Caco-2 (cell line): Measurements from ENCODE around the gene SIDT1. TPM values are rescaled to one million over a fixed set of nuclear protein-coding genes. Genes with fewer than 3 reads are reported as not detected.

Source experiments
- BruUV-seq: library from RNA; stranded (reverse); fragments of 400-500 nt; replicated peaks from 2 replicates; lab custom pipeline; 2021; lab: Mats Ljungman, UMichigan
- CTCF ChIA-PET: fragments of 300-600 bp; sonication (Branson Sonifier 250); formaldehyde crosslinking; loops from one replicate; lab custom pipeline; 2022; ENCODE audit warnings: antibody characterized with exemption; lab: Charles Lee
- POLR2A ChIA-PET: fragments of 300-600 bp; sonication (Branson Sonifier 250); formaldehyde crosslinking; loops from one replicate; lab custom pipeline; 2022; ENCODE audit warnings: antibody characterized with exemption; lab: Charles Lee
- DNase-seq, 2 experiments: peaks; one replicate each; pipeline versions ENCODE4 v3.0.0 to v3.0.0-alpha.2; 2020 to 2022
- H3K27me3 ChIP-seq: replicated peaks from 2 replicates; pipeline ENCODE4 v1.6.0; 2011; ENCODE audit warnings: low read length; ENCODE audit not compliant: control insufficient read depth, insufficient read depth
- H3K36me3 ChIP-seq: 2 replicates; pipeline ENCODE4 v1.5.1; 2011; ENCODE audit warnings: low read length; ENCODE audit not compliant: control insufficient read depth, insufficient read depth
- H3K4me1 ChIP-seq: fragments of 250-450 bp; sonication (Bioruptor Pico); 2 replicates; pipeline ENCODE4 v1.5.1; 2020; ENCODE audit warnings: mild to moderate bottlenecking
- H3K4me3 ChIP-seq: 2 replicates; pipeline ENCODE4 v1.5.1; 2011; ENCODE audit warnings: low read depth, mild to moderate bottlenecking, control low read depth, low read length
- H3K9me3 ChIP-seq: fragments of 250-450 bp; sonication (Bioruptor Pico); 2 replicates; pipeline ENCODE4 v1.5.1; 2020; ENCODE audit warnings: mild to moderate bottlenecking, moderate library complexity
- H3K27ac Mint-ChIP-seq: one replicate; pipeline ENCODE4 v1.8.0; 2022; ENCODE audit warnings: mixed read lengths; ENCODE audit not compliant: unreplicated experiment
- H3K27me3 Mint-ChIP-seq: one replicate; pipeline ENCODE4 v1.8.0; 2022; ENCODE audit warnings: mixed read lengths; ENCODE audit not compliant: insufficient read depth, unreplicated experiment
- H3K36me3 Mint-ChIP-seq: one replicate; pipeline ENCODE4 v1.8.0; 2022; ENCODE audit warnings: mild to moderate bottlenecking, mixed read lengths; ENCODE audit not compliant: insufficient read depth, unreplicated experiment
- H3K4me1 Mint-ChIP-seq: one replicate; pipeline ENCODE4 v1.8.0; 2022; ENCODE audit warnings: low read depth, mixed read lengths; ENCODE audit not compliant: unreplicated experiment
- H3K4me3 Mint-ChIP-seq: one replicate; pipeline ENCODE4 v1.8.0; 2022; ENCODE audit warnings: mild to moderate bottlenecking, moderate library complexity, mixed read lengths; ENCODE audit not compliant: unreplicated experiment
- H3K9me3 Mint-ChIP-seq: one replicate; pipeline ENCODE4 v1.8.0; 2022; ENCODE audit warnings: mixed read lengths; ENCODE audit not compliant: unreplicated experiment
- CTCF ChIP-seq, 2 experiments: fragments of 200-600 bp in 1 of 2; IDR thresholded peaks; 1 replicate in 1 of 2; 2 replicates in 1 of 2; pipeline versions ENCODE4 v1.5.1 to v1.8.0; 2011 to 2022; ENCODE audit warnings: antibody characterized with exemption in 1 of 2, control low read depth in 1 of 2, inconsistent platforms in 1 of 2, low read depth in 1 of 2, low read length in 1 of 2, mild to moderate bottlenecking in 1 of 2, moderate library complexity in 1 of 2; ENCODE audit not compliant: insufficient read depth in 1 of 2, severe bottlenecking in 1 of 2, unreplicated experiment in 1 of 2
- intact Hi-C: fragments of 100-400 bp; cut with micrococcal nuclease; formaldehyde crosslinking; loops from one replicate; pipeline ENCODE4 v1.10.0; 2022; ENCODE audit not compliant: unreplicated experiment
- total RNA-seq: library from RNA; stranded (reverse); gene quantifications from 2 replicates; pipeline ENCODE4 v1.2.3, GENCODE V29; 2022

Gene SIDT1
- total RNA-seq, 1 experiment from 2014 or later = 0.84 TPM

GRCh38 chr3:113573728-113574127 lies 41.4 kb downstream of the SIDT1 start:
- POLR2A ChIA-PET = no interaction called here

GRCh38 chr3:113574213-113574612 lies 41.9 kb downstream of the SIDT1 start:
- H3K36me3 ChIP-seq = no peaks in the 10 kb centered on the region
- ChIA-PET POLR2A (no interaction called here), CTCF (interaction anchor here (0.5 to 0.8 kb wide), 2 partner anchors 17 to 773 kb away, joined by 3 to 5 read pairs; no protein-coding TSS in a partner anchor)
- H3K9me3 Mint-ChIP-seq = no peaks in the 10 kb centered on the region
- intact Hi-C loops = loop anchor here (1.0 kb wide), 1 partner anchor 17 kb away; no protein-coding TSS in a partner anchor
- H3K9me3 ChIP-seq = no peaks in the 10 kb centered on the region
- peaks cover 32% of the 10 kb centered on the region for H3K4me1 Mint-ChIP-seq
- no peaks in the 10 kb centered on the region for H3K27me3 ChIP-seq
- H3K27me3 Mint-ChIP-seq = no peaks in the 10 kb centered on the region
- peak overlapping the region; percentile 58 for H3K27ac Mint-ChIP-seq
- BruUV-seq = no TSS peak
- no peak for TF ChIP-seq CTCF (IDR thresholded peaks at IDR 0.05; ENCODE audit: insufficient read depth in 1 of 2, low read depth in 1 of 2, low read length in 1 of 2, severe bottlenecking in 1 of 2, unreplicated experiment in 1 of 2)
- peaks cover 26% of the 10 kb centered on the region for H3K4me1 ChIP-seq
- peak overlapping the region; percentile 46 for H3K4me3 Mint-ChIP-seq
- H3K36me3 Mint-ChIP-seq = no peaks in the 10 kb centered on the region
- DNase-seq = no peak
- no peak overlapping the region for H3K4me3 ChIP-seq

More at GRCh38 chr3:113573728-113574127, 41.4 kb downstream of the SIDT1 start:
- peak overlapping the region; percentile 46 for H3K4me3 Mint-ChIP-seq
- Histone ChIP-seq H3K9me3 (no peaks in the 10 kb centered on the region), H3K36me3 (no peaks in the 10 kb centered on the region), H3K27me3 (no peaks in the 10 kb centered on the region), H3K4me3 (no peak overlapping the region), H3K4me1 (peaks cover 26% of the 10 kb centered on the region)
- intact Hi-C loops = loop anchor here (1.0 kb wide), 1 partner anchor 16 kb away; no protein-coding TSS in a partner anchor
- no peak for TF ChIP-seq CTCF (IDR thresholded peaks at IDR 0.05; ENCODE audit: insufficient read depth in 1 of 2, low read depth in 1 of 2, low read length in 1 of 2, severe bottlenecking in 1 of 2, unreplicated experiment in 1 of 2)
- peak overlapping the region; percentile 58 for H3K27ac Mint-ChIP-seq
- CTCF ChIA-PET = interaction anchor here (0.5 kb wide), 1 partner anchor 773 kb away, joined by 5 read pairs; no protein-coding TSS in a partner anchor
- peaks cover 32% of the 10 kb centered on the region for H3K4me1 Mint-ChIP-seq
- no TSS peak for BruUV-seq
- H3K9me3 Mint-ChIP-seq = no peaks in the 10 kb centered on the region
- H3K27me3 Mint-ChIP-seq = no peaks in the 10 kb centered on the region
- no peak for DNase-seq
- H3K36me3 Mint-ChIP-seq = no peaks in the 10 kb centered on the region

- Mint-ChIP-seq H3K27ac (peak overlapping the region; percentile 58), H3K36me3 (no peaks in the 10 kb centered on the region), H3K9me3 (no peaks in the 10 kb centered on the region), H3K4me1 (peaks cover 32% of the 10 kb centered on the region), H3K27me3 (no peaks in the 10 kb centered on the region), H3K4me3 (no peak overlapping the region)
- BruUV-seq = no TSS peak
- intact Hi-C loops = loop anchor here (5.0 kb wide), 1 partner anchor 523 kb away; no protein-coding TSS in a partner anchor
- no peak for DNase-seq
- ChIA-PET CTCF (interaction anchor here (0.8 kb wide), 1 partner anchor 18 kb away, joined by 3 read pairs; no protein-coding TSS in a partner anchor), POLR2A (no interaction called here)
- peaks cover 26% of the 10 kb centered on the region for H3K4me1 ChIP-seq
- no peak overlapping the region for H3K4me3 ChIP-seq
- no peak for TF ChIP-seq CTCF (IDR thresholded peaks at IDR 0.05; ENCODE audit: insufficient read depth in 1 of 2, low read depth in 1 of 2, low read length in 1 of 2, severe bottlenecking in 1 of 2, unreplicated experiment in 1 of 2)
- no peaks in the 10 kb centered on the region for H3K9me3 ChIP-seq
- H3K27me3 ChIP-seq = no peaks in the 10 kb centered on the region
- H3K36me3 ChIP-seq = no peaks in the 10 kb centered on the region
Observed at GRCh38 chr3:113575206-113575605, 42.9 kb downstream of the SIDT1 start.
